Right lobe of liver (tissue), 6 donors: Measurements from ENCODE around the gene TFF1. TPM values are rescaled to one million over a fixed set of nuclear protein-coding genes. Genes with fewer than 3 reads are reported as not detected.

ENCODE experiments used
- ATAC-seq, 4 donors: fragments of 200-7000 bp; cut with Tn5 transposase; one replicate each; pipeline ENCODE4 v1.9.1; 2020; ENCODE audit warnings: mild to moderate bottlenecking in 4 of 4, moderate library complexity in 4 of 4
- DNase-seq, 3 donors: peaks; one replicate each; pipeline ENCODE4 v3.0.0-alpha.2; 2020
- H3K27ac ChIP-seq, 3 donors: fragments of 200-600 bp; one replicate each; pipeline ENCODE4 v1.8.0; 2022
- H3K27me3 ChIP-seq, 2 donors: fragments of 200-600 bp; one replicate each; pipeline ENCODE4 v1.8.0; 2022
- H3K36me3 ChIP-seq, 4 donors: fragments of 200-600 bp; sonication (generic) in 1 of 4; one replicate each; pipeline versions ENCODE4 v1.5.1 to v1.8.0; 2017 to 2022; ENCODE audit warnings: control low read depth in 1 of 4
- H3K4me1 ChIP-seq, 4 donors: fragments of 200-600 bp; sonication (generic) in 1 of 4; one replicate each; pipeline versions ENCODE4 v1.5.1 to v1.8.0; 2017 to 2022; ENCODE audit warnings: control low read depth in 1 of 4
- H3K4me3 ChIP-seq, 3 donors: fragments of 200-600 bp; one replicate each; pipeline ENCODE4 v1.8.0; 2022
- H3K9me3 ChIP-seq, 4 donors: fragments of 200-600 bp; sonication (generic) in 1 of 4; one replicate each; pipeline versions ENCODE4 v1.5.1 to v1.8.0; 2017 to 2022; ENCODE audit warnings: control low read depth in 1 of 4
- CTCF ChIP-seq, 4 donors: fragments of 200-600 bp in 3 of 4; fragments of 450-650 bp in 1 of 4; IDR thresholded peaks; one replicate each; pipeline versions ENCODE4 v1.5.1 to v1.8.0; 2016 to 2022; ENCODE audit warnings: antibody characterized with exemption in 4 of 4, mild to moderate bottlenecking in 2 of 4
- POLR2A ChIP-seq: fragments of 450-650 bp; IDR thresholded peaks from one replicate; pipeline ENCODE4 v1.6.1; 2017; ENCODE audit warnings: antibody characterized with exemption, mild to moderate bottlenecking
- WGBS: methylation state at CpG from one replicate; pipeline ENCODE4 v1.1.6; 2018; ENCODE audit warnings: low coverage, low lambda C conversion rate; ENCODE audit not compliant: insufficient coverage; ENCODE audit errors: missing lambda C conversion rate; 5-methylcytosine and 5-hydroxymethylcytosine counted together
- intact Hi-C, 2 donors: fragments of 100-400 bp; cut with DNase I; formaldehyde crosslinking; loops; one replicate each; pipeline versions ENCODE4 v1.11.2 to v1.14.1; 2022
- long read RNA-seq: library from polyadenylated mRNA; unstranded; transcript quantifications from one replicate; pipeline ENCODE4 v2.0.0, GENCODE V29; 2019
- total RNA-seq, 6 experiments: library from RNA; depleted of rRNA in 2 of 6; stranded (reverse); fragments of >200 nt in 2 of 6; fragmentation: NEBNext Ultra II Directional in 3 of 6; extraction: Animal tissue kit (Norgen Biotek cat#: 25700) in 3 of 6; gene quantifications; one replicate each; pipeline versions ENCODE4 v1.1.0 to v1.2.4, GENCODE V29; 2016 to 2023
- donor health status: DM: no; HTN: yes; CAD: no.
- donor health status: DM: no; HTN: no; CAD: no.
- donor health status: DM: no; HTN: no; CAD: no.
- donor health status: DM: no; HTN: yes; CAD: no.
- donor health status: DM: no; HTN: yes; CAD: no.

TFF1 gene
- not detected for total RNA-seq
- long read RNA-seq: 0 reads

DNA sequence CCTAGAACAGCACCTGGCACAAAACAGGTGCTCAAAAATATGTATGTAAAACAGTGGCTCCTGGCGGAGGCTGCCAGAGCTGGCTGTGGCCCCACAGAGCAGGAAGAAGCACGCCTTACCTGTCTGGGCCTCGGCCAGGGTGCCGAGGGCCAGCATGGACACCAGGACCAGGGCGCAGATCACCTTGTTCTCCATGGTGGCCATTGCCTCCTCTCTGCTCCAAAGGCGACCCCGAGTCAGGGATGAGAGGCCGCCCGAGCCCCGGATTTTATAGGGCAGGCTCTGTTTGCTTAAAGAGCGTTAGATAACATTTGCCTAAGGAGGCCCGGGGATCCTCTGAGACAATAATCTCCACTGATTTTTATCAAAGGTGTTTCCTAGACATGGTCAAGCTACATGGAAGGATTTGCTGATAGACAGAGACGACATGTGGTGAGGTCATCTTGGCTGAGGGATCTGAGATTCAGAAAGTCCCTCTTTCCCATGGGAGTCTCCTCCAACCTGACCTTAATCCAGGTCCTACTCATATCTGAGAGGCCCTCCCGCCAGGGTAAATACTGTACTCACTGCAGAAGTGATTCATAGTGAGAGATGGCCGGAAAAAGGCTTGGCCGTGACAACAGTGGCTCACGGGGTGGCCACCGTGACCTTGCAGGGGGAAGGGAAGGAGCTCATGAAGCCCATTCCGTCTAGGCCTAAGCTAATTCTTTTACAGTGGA, at the start of gene TFF1:
TFF1 (minus strand) TSS at position 244 of the 719 bp plus-strand sequence; CDS start at position 204, 40 bp downstream.
- H3K27me3 ChIP-seq: no peaks in the 10 kb centered on the region
- DNase-seq: no peak
- no peaks in the 10 kb centered on the region for H3K9me3 ChIP-seq
- intact Hi-C loops: no loop called here
- no peaks in the 10 kb centered on the region for H3K36me3 ChIP-seq
- no peak for ATAC-seq
- no peak within 1 kb of the TSS for H3K27ac ChIP-seq
- 72% methylated on average over 10 of the region's 19 CpGs for WGBS
- no peak within 1 kb of the TSS for H3K4me3 ChIP-seq
- TF ChIP-seq CTCF (IDR thresholded peaks at IDR 0.05) (no peak), POLR2A (no peak)
- no peaks in the 10 kb centered on the region for H3K4me1 ChIP-seq

DNA sequence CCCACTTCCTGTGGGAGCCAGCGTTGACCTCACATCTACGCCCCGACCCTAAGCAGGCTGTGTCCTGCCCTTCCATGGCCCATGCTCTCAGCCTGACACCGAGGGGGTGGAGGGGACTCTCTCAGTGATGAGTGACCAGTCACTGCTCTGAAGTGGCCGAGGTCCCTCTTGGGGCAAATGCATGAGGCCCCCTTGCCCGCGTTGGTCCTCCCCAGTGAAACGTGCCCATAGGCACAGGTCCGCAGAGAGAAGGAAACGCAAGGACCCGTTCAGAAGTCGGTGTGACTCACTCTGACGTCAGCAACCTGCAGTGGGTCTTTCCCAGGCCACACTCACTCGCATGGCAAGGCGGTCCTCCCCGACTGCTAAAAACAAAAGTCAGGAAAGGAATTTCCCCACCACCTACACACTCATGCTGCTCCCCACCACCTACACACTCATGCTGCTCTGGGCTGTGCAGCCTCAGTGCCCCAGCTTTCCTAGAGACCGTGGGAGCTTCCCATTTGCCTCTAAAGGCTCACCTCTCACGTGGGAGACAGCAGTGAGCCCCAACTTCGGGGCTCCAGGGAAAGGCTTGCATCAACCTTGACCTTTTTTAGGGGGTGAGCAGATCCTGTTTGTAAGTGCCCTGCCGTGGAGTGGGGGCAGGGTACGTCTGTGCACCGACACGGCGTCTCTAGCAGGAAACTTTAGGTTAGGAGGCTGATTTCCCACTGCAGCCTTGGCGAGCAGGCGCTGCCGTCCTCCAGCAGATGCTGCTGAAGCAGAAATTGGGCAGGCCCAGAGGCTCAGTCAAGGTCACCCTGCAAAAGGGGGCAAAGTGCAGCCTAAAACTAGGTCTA, 48.8 kb upstream of the TFF1 start:
- WGBS: 31% methylated on average over 3 of the region's 27 CpGs
- ATAC-seq (peak in 3 of 4 donors; percentile 24 to 47 (median 30)), DNase-seq (no peak)
- no peaks in the 10 kb centered on the region for H3K4me1 ChIP-seq
- TF ChIP-seq POLR2A (no peak), CTCF (IDR thresholded peaks at IDR 0.05) (no peak)
- no peak overlapping the region for H3K27ac ChIP-seq
- no peaks in the 10 kb centered on the region for H3K9me3 ChIP-seq
- intact Hi-C loops: no loop called here
- no peaks in the 10 kb centered on the region for H3K27me3 ChIP-seq
- H3K4me3 ChIP-seq: no peak overlapping the region
- H3K36me3 ChIP-seq: no peaks in the 10 kb centered on the region

DNA sequence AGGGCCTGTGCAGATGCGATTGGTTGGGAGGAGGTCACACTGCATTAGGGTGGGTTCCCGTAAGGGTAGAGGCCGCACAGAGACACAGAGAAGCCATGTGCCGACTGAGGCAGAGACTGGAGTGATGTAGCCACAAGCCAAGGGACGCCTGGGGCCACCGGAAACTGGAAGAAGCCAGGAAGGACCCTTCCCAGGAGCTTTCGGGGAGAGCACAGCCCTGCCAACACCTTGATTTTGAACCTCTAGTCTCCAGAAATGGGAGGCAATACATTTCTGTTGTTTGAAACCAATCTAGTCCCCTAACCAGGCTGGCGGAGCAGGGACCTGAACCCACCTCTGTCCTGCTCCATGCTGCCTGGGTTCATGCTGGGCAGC, 48.2 kb upstream of the TFF1 start:
- H3K27me3 ChIP-seq: no peaks in the 10 kb centered on the region
- no peak overlapping the region for H3K4me3 ChIP-seq
- 100% methylated on average over 1 of the region's 8 CpGs for WGBS
- H3K4me1 ChIP-seq: no peaks in the 10 kb centered on the region
- no peaks in the 10 kb centered on the region for H3K9me3 ChIP-seq
- H3K27ac ChIP-seq: no peak overlapping the region
- intact Hi-C loops: no loop called here
- no peaks in the 10 kb centered on the region for H3K36me3 ChIP-seq
- DNase-seq (no peak), ATAC-seq (no peak)
- no peak for TF ChIP-seq POLR2A
- TF ChIP-seq CTCF (IDR thresholded peaks at IDR 0.05): no peak

DNA sequence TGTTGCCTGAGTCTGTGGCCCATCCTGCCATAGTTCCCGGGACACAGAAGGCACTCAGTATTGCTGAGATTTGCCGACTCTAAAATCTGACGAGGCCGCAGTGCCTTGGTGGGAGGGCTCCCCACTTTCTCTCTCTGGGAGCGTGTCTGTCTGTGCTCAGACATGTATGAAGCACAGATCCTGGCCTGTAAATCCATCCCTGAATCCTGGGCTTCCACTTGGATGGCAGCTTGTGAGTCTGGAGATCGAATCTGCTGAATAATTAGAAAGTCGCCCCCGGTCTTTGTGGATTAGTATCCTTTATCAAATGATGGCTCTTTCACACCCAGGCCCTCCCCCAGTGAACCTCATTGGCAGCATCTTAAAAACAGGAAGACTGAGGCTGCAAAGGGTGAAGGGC, 47.7 kb upstream of the TFF1 start:
- Histone ChIP-seq H3K27ac (no peak overlapping the region), H3K4me1 (no peaks in the 10 kb centered on the region), H3K27me3 (no peaks in the 10 kb centered on the region), H3K4me3 (no peak overlapping the region), H3K9me3 (no peaks in the 10 kb centered on the region), H3K36me3 (no peaks in the 10 kb centered on the region)
- WGBS: 72% methylated on average over 8 of the region's 8 CpGs
- ATAC-seq (no peak), DNase-seq (no peak)
- TF ChIP-seq POLR2A (no peak), CTCF (IDR thresholded peaks at IDR 0.05) (no peak)
- intact Hi-C loops: no loop called here
